Measurements from ENCODE around the gene KXD1. TPM values are rescaled to one million over a fixed set of nuclear protein-coding genes. Genes with fewer than 3 reads are reported as not detected.

KXD1 gene, protein sequence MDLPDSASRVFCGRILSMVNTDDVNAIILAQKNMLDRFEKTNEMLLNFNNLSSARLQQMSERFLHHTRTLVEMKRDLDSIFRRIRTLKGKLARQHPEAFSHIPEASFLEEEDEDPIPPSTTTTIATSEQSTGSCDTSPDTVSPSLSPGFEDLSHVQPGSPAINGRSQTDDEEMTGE
- total RNA-seq (63.3 and 65.0 TPM in 2 replicates), polyA plus RNA-seq (108 and 167 TPM in 2 replicates), polyA minus RNA-seq (ENCODE audit: low replicate concordance) (94.9 and 186 TPM in 2 replicates)
- polyA plus RNA-seq (2012), result 107 and 136 TPM in 2 replicates

DNA sequence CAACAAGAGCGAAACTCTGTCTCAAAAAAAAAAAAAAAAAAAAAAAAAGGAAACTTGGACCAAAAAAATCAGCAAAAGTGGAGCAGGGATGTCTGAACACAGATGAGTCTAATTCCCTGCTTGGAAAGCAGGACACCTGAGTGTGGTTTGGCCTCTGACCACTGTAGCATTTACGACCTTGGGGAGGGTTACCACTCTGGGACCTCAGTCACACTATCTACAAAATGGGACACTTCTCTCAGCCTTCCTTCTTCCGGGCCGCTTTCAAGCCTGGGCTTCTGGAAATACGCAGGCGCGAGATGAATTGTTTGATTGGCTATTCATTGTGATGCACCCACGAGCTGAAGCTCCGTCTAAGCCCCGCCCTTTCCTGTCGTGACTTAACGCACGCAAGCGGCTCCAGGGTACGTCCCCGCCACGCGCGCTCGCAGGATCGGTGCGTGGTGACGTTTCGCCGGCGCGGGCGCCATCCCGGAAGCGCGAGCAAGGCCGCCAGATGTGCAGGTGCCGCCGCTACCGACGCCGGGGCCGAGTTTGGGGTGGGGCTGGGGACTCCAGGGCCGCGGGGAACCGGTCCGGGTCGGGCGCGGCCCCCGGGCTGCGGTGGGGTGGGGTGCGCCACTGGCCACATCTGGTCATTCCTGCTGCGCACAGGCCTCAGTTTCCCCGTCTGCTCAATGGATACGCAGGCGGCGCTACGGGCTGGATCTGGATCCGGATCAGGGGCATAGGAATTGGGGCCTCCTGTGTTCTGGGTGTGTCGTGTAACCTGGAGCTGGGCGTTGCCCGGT lies at the start of gene KXD1:
Gene KXD1, plus strand, starts transcription at position 460 of the 791 bp plus-strand sequence. CDS start 4,187 bp downstream, outside the sequence.
- peak; percentile 99 for DNase-seq (ENCODE audit: low read depth in 2 of 2)
- H3K4me2 ChIP-seq (ENCODE audit: extremely low read depth, insufficient read depth, low read length), result peak within 1 kb of the TSS; percentile 95
- H3K79me2 ChIP-seq (ENCODE audit: control insufficient read depth, insufficient read depth, low read length), result peaks cover 22% of the 10 kb centered on the region
- peak within 1 kb of the TSS; percentile 92 for H3K9ac ChIP-seq (ENCODE audit: insufficient read depth, low read length)
- TF ChIP-seq EZH2 (IDR thresholded peaks at IDR 0.05; ENCODE audit: low read length, missing control alignments), result no peak
- TF ChIP-seq, protein P1, sequence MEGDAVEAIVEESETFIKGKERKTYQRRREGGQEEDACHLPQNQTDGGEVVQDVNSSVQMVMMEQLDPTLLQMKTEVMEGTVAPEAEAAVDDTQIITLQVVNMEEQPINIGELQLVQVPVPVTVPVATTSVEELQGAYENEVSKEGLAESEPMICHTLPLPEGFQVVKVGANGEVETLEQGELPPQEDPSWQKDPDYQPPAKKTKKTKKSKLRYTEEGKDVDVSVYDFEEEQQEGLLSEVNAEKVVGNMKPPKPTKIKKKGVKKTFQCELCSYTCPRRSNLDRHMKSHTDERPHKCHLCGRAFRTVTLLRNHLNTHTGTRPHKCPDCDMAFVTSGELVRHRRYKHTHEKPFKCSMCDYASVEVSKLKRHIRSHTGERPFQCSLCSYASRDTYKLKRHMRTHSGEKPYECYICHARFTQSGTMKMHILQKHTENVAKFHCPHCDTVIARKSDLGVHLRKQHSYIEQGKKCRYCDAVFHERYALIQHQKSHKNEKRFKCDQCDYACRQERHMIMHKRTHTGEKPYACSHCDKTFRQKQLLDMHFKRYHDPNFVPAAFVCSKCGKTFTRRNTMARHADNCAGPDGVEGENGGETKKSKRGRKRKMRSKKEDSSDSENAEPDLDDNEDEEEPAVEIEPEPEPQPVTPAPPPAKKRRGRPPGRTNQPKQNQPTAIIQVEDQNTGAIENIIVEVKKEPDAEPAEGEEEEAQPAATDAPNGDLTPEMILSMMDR (conservative IDR thresholded peaks at IDR 0.05 in 1 of 2, IDR thresholded peaks at IDR 0.05 in 1 of 2; ENCODE audit: low read depth in 1 of 2, low read length in 2 of 2), result no peak
- no peaks in the 10 kb centered on the region for H4K20me1 ChIP-seq (ENCODE audit: control insufficient read depth, extremely low read depth, insufficient read depth, low read length)
- peaks cover 1% of the 10 kb centered on the region for H3K36me3 ChIP-seq (ENCODE audit: control insufficient read depth, insufficient read depth, low read length)
- H3K27ac ChIP-seq (ENCODE audit: insufficient read depth, low read length), result peak within 1 kb of the TSS; percentile 95
- no peaks in the 10 kb centered on the region for H3K27me3 ChIP-seq (ENCODE audit: control insufficient read depth, insufficient read depth, low read length)
- peaks cover 2% of the 10 kb centered on the region for H3K4me1 ChIP-seq (ENCODE audit: control insufficient read depth, extremely low read depth, insufficient read depth, low read length)
- peak within 1 kb of the TSS; percentile 74 to 96 (median 94) for H3K4me3 ChIP-seq (replicated peaks in 1 of 4; ENCODE audit: control extremely low read depth in 1 of 4, insufficient read depth in 1 of 4, low read depth in 3 of 4, low read length in 4 of 4)
- no peaks in the 10 kb centered on the region for H3K9me3 ChIP-seq (ENCODE audit: control insufficient read depth, insufficient read depth, low read depth, low read length)
- H2AFZ ChIP-seq (ENCODE audit: low read length), result peak within 1 kb of the TSS; percentile 27

DNA sequence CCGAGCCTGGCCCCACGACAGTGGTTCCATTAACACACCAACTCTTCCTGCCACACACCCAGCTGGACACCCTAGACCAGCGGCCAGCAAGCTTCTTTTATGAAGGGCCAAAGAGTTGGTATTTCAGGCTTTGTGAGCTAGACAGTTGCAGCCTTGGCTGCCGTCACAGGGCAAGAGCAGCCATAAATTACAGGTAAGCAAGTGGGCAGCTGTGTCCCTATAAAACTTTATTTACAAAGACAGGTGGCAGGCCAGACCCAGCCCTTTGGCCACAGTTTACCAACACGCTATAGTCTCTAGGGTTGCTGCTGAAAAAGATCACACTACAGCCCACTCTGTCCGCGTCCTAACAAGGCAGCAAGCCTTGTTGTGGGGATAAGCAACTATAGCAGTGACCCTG lies 49.1 kb upstream of the KXD1 start:
- no peak for DNase-seq (ENCODE audit: low read depth in 2 of 2)
- TF ChIP-seq, protein P1 (conservative IDR thresholded peaks at IDR 0.05 in 1 of 2, IDR thresholded peaks at IDR 0.05 in 1 of 2; ENCODE audit: low read depth in 1 of 2, low read length in 2 of 2), result no peak
- TF ChIP-seq EZH2 (IDR thresholded peaks at IDR 0.05; ENCODE audit: low read length, missing control alignments), result no peak
- Histone ChIP-seq H3K4me1 (ENCODE audit: control insufficient read depth, extremely low read depth, insufficient read depth, low read length) (peaks cover 22% of the 10 kb centered on the region), H3K4me2 (ENCODE audit: extremely low read depth, insufficient read depth, low read length) (no peak overlapping the region), H3K4me3 (replicated peaks in 1 of 4; ENCODE audit: control extremely low read depth in 1 of 4, insufficient read depth in 1 of 4, low read depth in 3 of 4, low read length in 4 of 4) (no peak overlapping the region), H3K27ac (ENCODE audit: insufficient read depth, low read length) (peak overlapping the region; percentile 13), H3K79me2 (ENCODE audit: control insufficient read depth, insufficient read depth, low read length) (peaks cover 88% of the 10 kb centered on the region), H3K9me3 (ENCODE audit: control insufficient read depth, insufficient read depth, low read depth, low read length) (no peaks in the 10 kb centered on the region), H3K9ac (ENCODE audit: insufficient read depth, low read length) (no peak overlapping the region), H4K20me1 (ENCODE audit: control insufficient read depth, extremely low read depth, insufficient read depth, low read length) (peaks cover 10% of the 10 kb centered on the region), H3K27me3 (ENCODE audit: control insufficient read depth, insufficient read depth, low read length) (no peaks in the 10 kb centered on the region), H3K36me3 (ENCODE audit: control insufficient read depth, insufficient read depth, low read length) (no peaks in the 10 kb centered on the region), H2AFZ (ENCODE audit: low read length) (no peak overlapping the region)

DNA sequence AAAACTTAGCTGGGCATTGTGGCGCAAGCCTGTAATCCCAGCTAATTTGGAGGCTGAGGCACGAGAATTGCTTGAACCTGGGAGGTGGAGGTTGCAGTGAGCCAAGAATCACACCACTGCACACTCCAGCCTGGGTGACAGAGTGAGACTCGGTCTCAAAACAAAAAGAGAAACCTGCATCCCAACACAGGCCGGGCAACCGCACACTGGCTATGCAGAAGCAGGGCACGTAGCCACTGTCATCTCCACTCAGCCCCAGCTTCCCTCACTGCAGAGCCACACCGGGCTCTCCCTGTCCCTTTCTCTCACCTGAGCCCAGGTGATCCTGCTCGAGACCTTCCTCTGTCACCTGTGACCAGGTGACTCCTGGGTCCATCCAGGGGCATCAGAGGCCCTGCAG lies 47.5 kb upstream of the KXD1 start:
- Histone ChIP-seq H3K27ac (ENCODE audit: insufficient read depth, low read length) (no peak overlapping the region), H4K20me1 (ENCODE audit: control insufficient read depth, extremely low read depth, insufficient read depth, low read length) (no peaks in the 10 kb centered on the region), H3K4me3 (replicated peaks in 1 of 4; ENCODE audit: control extremely low read depth in 1 of 4, insufficient read depth in 1 of 4, low read depth in 3 of 4, low read length in 4 of 4) (no peak overlapping the region), H3K9me3 (ENCODE audit: control insufficient read depth, insufficient read depth, low read depth, low read length) (no peaks in the 10 kb centered on the region), H3K9ac (ENCODE audit: insufficient read depth, low read length) (no peak overlapping the region), H3K4me2 (ENCODE audit: extremely low read depth, insufficient read depth, low read length) (no peak overlapping the region), H3K4me1 (ENCODE audit: control insufficient read depth, extremely low read depth, insufficient read depth, low read length) (peaks cover 26% of the 10 kb centered on the region), H2AFZ (ENCODE audit: low read length) (no peak overlapping the region), H3K79me2 (ENCODE audit: control insufficient read depth, insufficient read depth, low read length) (peaks cover 84% of the 10 kb centered on the region), H3K27me3 (ENCODE audit: control insufficient read depth, insufficient read depth, low read length) (no peaks in the 10 kb centered on the region), H3K36me3 (ENCODE audit: control insufficient read depth, insufficient read depth, low read length) (no peaks in the 10 kb centered on the region)
- no peak for DNase-seq (ENCODE audit: low read depth in 2 of 2)
- TF ChIP-seq, protein P1 (conservative IDR thresholded peaks at IDR 0.05 in 1 of 2, IDR thresholded peaks at IDR 0.05 in 1 of 2; ENCODE audit: low read depth in 1 of 2, low read length in 2 of 2), result no peak
- no peak for TF ChIP-seq EZH2 (IDR thresholded peaks at IDR 0.05; ENCODE audit: low read length, missing control alignments)
